22Rv1 (cell line): ENCODE results near the gene AFF4.

Source experiments
- H3K27ac ChIP-seq: fragments of 450-650 bp; 2 replicates; pipeline ENCODE4 v1.5.1; 2017
- ZFX ChIP-seq: fragments of 450-650 bp; IDR thresholded peaks from 2 replicates; pipeline ENCODE4 v1.6.1; 2017; ENCODE audit warnings: antibody characterized with exemption, borderline replicate concordance
- TF ChIP-seq, protein P1 (sequence below): fragments of 450-650 bp; IDR thresholded peaks from 2 replicates; pipeline ENCODE4 v1.5.1; 2017; ENCODE audit warnings: mild to moderate bottlenecking

Gene AFF4

GRCh38 chr5:132838516-132839282 lies 124.7 kb downstream of the AFF4 start:
- no peak for TF ChIP-seq ZFX
- TF ChIP-seq, protein P1, sequence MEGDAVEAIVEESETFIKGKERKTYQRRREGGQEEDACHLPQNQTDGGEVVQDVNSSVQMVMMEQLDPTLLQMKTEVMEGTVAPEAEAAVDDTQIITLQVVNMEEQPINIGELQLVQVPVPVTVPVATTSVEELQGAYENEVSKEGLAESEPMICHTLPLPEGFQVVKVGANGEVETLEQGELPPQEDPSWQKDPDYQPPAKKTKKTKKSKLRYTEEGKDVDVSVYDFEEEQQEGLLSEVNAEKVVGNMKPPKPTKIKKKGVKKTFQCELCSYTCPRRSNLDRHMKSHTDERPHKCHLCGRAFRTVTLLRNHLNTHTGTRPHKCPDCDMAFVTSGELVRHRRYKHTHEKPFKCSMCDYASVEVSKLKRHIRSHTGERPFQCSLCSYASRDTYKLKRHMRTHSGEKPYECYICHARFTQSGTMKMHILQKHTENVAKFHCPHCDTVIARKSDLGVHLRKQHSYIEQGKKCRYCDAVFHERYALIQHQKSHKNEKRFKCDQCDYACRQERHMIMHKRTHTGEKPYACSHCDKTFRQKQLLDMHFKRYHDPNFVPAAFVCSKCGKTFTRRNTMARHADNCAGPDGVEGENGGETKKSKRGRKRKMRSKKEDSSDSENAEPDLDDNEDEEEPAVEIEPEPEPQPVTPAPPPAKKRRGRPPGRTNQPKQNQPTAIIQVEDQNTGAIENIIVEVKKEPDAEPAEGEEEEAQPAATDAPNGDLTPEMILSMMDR = no peak

GRCh38 chr5:132837868-132838267 lies 125.6 kb downstream of the AFF4 start:
- no peak for TF ChIP-seq ZFX
- TF ChIP-seq, protein P1 = no peak
- H3K27ac ChIP-seq = no peak overlapping the region

More at GRCh38 chr5:132838516-132839282, 124.7 kb downstream of the AFF4 start:
- H3K27ac ChIP-seq = no peak overlapping the region

DNA sequence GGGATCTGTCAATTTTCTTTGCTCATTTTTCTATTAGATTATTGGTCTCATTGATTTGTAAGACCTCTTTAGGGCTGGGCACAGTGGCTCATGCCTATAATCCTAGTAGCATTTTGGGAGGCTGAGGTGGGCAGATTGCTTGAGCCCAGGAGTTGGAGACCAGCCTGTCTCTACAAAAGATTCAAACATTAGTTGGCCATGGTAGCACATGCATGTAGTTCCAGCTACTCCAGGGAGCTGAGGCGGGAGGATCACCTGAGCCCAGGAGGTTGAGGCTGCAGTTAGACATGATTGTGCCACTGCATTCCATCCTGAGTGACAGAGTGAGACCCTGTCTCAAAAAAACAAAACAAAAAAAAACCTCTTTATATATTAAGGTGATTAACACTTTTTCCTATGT lies 126.6 kb downstream of the AFF4 start:
- H3K27ac ChIP-seq = no peak overlapping the region
- TF ChIP-seq, protein P1 = no peak
- no peak for TF ChIP-seq ZFX

DNA sequence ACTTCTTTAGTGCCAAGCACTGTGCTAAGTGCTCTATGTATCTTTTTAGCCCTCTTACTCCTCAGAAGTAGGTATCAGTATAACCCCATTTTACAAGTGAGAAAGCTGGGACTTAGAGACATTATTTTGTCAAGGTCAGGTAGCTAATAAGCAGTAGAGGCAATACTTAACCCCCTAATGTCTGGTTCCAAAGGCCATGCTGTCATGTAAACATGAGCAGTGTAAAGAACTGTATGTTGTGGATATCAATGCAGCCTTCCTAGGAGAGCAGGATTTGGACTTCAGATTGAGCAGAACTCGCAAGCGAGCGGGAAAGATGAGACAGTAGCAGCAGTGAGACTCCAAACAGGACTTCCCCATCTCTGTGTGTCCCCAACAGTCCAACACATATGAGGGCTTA lies 129.4 kb downstream of the AFF4 start:
- H3K27ac ChIP-seq = no peak overlapping the region
- no peak for TF ChIP-seq ZFX
- TF ChIP-seq, protein P1 = no peak

DNA sequence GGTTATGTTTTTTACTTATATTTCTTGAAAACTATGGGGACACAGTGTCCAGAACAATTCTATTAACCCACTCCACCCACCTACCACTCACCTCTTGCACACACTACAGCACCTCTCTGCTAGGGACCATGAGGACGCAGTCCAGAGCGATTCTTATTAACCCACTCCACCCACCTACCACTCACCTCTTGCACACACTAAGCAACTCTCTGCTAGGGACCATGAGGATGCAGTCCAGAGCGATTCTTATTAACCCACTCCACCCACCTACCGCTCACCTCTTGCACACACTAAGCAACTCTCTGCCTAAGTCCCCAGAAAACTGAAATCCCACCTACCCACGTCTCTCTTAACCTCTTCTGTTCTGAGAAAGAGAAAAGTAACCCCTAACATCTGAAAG lies 130.8 kb downstream of the AFF4 start:
- H3K27ac ChIP-seq = no peak overlapping the region
- TF ChIP-seq, protein P1 = no peak
- TF ChIP-seq ZFX = no peak

- TF ChIP-seq, protein P1 = no peak
- H3K27ac ChIP-seq = peak overlapping the region; percentile 76
Measured at GRCh38 chr5:132831095-132831860, 132.2 kb downstream of the AFF4 start.
